Spleen (tissue), 7 donors: Measurements from ENCODE around the gene MRRF.

Experiments used
- CTCF ChIP-seq, 11 experiments: fragments of 200-600 bp in 7 of 11; fragments of 450-650 bp in 4 of 11; sonication (generic) in 4 of 11; IDR thresholded peaks in 8 of 11; conservative IDR thresholded peaks in 3 of 11; 1 replicate in 7 of 11; 2 replicates in 4 of 11; pipeline versions ENCODE4 v1.4.0 to v1.8.0; 2016 to 2021; ENCODE audit warnings: antibody characterized with exemption in 11 of 11, inconsistent platforms in 4 of 11, mild to moderate bottlenecking in 1 of 11
- POLR2AphosphoS5 ChIP-seq, 3 donors: sonication (generic); formaldehyde crosslinking; IDR thresholded peaks; one replicate each; pipeline ENCODE4 v1.5.1; 2017; ENCODE audit warnings: antibody characterized with exemption in 3 of 3
- donor health status: DM: no; HTN: no; CAD: no; lungs with moderate emphysema.
- donor health status: DM: no; HTN: no; CAD: no.
- donor health status: DM: no; HTN: no; CAD: no.

DNA sequence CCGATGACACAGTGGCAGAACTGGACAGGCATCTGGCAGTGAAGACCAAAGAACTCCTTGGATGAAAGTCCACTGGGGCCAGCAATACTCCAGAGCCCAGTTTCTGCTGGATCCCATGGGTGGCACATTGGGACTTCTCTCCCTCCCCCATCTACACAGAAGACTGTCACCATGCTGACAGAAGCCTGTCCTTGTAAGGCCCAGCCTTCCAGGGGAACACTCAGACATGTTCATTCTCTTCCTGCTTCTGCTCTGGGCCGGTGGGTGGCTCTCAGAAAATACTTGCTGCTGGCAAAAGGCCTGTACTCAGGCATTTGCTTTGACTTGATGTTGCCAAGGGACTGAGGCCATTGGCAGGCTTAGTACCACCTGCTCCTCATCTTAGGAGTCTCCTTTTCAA is 57.9 kb downstream of the MRRF start:
- TF ChIP-seq CTCF (IDR thresholded peaks at IDR 0.05 in 8 of 11, conservative IDR thresholded peaks at IDR 0.05 in 3 of 11) (no peak), POLR2AphosphoS5 (IDR thresholded peaks at IDR 0.05) (no peak)
